T-helper 1 cell treated with Interleukin-12 subunit alpha and Interleukin-12 subunit beta and Interleukin-4 antibody, amounts not matched to agents 30 ng/mL and 1 ng/mL, for 36 hours (primary cell): ENCODE data around the gene GOLGA8M. TPM values are rescaled to one million over a fixed set of nuclear protein-coding genes. Genes with fewer than 3 reads are reported as not detected.
"Not testable (repeated sequence)": the region's sequence is repeated elsewhere in the genome, so short reads cannot be mapped to it uniquely, and the experiment has no call there.

ENCODE experiments used
- intact Hi-C: fragments of 100-400 bp; cut with micrococcal nuclease; formaldehyde crosslinking; loops from one replicate; pipeline ENCODE4 v1.15.1; 2024
- total RNA-seq: library from RNA; stranded (reverse); gene quantifications from 2 replicates; pipeline ENCODE4 v1.2.3, GENCODE V29; 2022

The GOLGA8M gene, protein sequence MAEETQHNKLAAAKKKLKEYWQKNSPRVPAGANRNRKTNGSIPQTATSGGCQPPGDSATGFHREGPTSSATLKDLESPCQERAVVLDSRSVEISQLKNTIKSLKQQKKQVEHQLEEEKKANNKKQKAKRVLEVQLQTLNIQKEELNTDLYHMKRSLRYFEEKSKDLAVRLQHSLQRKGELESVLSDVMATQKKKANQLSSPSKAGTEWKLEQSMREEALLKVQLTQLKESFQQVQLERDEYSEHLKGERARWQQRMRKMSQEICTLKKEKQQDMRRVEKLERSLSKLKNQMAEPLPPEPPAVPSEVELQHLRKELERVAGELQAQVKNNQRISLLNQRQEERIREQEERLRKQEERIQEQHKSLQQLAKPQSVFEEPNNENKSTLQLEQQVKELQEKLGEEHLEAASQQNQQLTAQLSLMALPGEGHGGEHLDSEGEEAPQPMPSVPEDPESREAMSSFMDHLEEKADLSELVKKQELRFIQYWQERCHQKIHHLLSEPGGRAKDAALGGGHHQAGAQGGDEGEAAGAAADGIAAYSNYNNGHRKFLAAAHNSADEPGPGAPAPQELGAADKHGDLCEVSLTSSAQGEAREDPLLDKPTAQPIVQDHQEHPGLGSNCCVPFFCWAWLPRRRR
- total RNA-seq: 2.9 and 3.8 TPM in 2 replicates

DNA sequence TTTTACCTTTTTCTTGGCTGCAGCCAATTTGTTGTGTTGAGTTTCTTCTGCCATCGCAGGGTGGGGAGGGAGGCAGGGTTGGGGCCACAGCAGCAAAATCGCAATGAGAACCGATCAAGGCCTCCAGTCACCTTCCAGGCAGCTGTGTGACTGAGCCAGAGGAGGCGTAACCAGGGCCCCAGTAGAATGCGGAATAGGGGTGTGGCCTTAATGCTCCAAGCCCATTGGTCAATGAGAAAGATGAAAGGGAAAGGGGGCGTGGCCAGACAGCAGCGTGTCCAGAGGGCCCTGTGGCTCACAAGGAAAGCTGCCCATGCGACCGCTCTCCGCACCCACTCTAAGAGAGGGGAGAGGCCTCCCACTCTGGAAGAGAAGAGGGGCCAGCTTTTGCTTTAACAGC is at the start of gene GOLGA8M:
TSS of gene GOLGA8M (minus strand) at position 152 of the 400 bp plus-strand sequence. CDS start at position 54, 98 bp downstream.
- intact Hi-C loops: not testable (repeated sequence)

DNA sequence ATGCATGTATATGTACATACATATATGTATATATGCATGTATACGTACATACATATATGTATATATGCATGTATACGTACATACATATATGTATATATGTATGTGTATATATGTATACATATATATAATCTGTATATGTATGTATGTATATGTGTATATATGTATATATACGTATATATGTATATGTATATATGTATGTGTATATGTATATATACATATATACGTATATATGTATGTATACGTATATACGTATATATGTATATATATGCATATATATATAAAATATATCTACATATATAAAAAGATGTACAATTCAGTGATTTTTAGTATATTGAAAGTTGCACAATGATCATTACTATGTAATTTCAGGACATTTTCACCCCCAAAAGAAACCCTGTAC is 30.7 kb upstream of the GOLGA8M start:
- intact Hi-C loops: not testable (repeated sequence)

DNA sequence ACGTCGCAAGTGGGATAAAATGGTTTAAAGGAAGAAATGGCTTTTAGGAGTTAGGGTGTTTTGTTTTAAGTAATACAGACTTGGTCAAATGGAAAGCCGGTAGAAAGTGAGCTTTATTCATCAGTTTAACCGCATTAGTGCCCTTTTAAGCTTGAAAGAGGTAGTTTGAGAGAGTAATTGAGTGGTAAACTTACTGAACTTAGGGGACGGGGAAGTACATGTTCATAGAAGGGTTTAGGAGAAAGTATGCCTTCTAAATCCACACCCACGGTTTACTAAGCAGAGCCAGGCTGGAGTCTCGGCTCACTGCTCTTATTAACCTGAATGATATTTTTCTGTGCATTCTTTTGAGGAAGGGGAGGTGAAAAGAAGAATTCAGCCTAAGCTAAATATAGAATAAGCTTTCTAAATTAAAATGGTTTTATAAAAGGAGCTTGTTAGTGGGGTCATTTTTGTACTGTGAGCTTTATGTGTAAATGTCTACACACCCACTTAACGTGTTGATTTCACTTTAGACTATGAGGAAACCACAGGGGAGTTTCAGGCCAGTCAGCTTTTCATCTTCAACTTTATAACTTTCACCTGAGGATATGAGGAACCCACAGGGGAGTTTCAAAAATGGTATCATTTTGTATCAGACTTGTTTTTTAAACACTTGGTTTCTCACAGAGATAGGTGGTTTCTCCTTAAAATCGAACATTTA is 26.5 kb upstream of the GOLGA8M start:
- intact Hi-C loops: not testable (repeated sequence)

DNA sequence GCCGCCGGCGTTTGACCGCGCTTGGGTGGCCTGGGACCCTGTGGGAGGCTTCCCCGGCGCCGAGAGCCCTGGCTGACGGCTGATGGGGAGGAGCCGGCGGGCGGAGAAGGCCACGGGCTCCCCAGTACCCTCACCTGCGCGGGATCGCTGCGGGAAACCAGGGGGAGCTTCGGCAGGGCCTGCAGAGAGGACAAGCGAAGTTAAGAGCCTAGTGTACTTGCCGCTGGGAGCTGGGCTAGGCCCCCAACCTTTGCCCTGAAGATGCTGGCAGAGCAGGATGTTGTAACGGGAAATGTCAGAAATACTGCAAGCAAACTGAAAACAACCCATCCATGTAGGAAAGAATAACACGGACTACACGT is 26.0 kb upstream of the GOLGA8M start:
- intact Hi-C loops: not testable (repeated sequence)

DNA sequence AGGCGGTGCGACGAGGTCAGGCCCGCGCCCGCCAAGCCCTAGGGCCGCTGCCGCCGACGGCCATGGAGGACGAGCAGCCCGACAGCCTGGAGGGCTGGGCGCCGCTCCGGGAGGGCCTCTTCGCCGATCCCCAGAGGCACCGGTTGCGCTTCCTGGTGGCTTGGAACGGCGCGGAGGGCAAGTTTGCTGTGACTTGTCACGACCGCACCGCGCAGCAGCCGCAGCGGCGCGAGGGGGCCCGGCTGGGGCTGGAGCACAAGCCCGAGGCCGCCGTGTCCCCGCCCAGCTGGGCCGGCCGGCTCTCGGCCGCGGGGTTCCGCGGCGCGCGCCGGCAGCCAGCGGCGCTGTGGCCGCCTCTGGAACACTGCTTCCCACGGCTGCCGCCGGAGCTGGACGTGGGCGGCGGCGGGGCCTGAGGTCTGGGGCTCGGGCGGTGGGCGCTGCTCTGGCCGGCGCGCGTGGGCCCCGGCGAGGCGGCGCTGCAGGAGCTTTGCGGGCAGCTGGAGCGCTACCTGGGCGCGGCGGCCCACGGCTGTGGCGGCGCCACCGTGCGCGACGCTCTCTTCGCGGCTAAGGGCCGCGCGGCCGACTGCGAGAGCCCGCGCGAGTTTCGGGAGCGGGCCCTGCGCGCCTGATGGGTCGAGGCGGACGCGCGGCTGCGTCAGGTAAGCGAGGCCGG is 25.4 kb upstream of the GOLGA8M start:
- intact Hi-C loops: not testable (repeated sequence)

DNA sequence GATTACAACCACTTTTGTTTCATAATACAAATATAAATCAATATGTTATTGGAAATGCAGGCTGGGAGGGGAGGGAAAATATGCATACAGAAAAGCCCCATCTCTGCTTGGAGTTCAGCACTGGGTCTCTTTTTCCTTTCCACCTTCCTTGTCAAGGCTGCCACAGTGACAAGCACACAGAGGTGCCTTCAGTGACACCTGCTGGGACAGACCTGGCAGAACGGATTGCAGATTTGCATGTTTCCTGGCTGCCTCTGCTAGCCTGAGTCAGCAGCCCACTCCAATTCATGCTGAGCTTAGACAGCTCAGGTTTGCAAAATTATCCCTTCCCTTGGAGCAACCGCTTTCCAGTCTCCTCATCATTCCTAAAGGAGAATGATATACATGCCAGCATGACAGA is 15.8 kb upstream of the GOLGA8M start:
- intact Hi-C loops: not testable (repeated sequence)

DNA sequence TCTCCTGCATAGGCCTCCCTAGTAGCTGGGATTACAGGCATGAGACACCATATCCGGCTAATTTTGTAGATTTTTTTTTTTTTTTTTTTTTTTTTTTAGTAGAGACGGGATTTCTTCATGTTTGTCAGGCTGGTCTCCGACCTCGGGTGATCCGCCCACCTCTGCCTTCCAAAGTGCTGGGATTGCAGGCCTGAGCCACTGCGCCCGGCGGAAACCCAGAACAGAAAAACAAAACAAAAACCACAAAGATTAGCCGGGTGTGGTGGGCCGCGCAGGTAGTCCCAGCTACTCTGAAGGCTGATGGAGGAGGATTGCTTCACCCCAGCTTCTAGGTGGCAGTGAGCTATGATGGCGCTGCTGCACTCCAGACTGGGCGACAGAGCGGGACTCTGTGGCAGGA is 14.8 kb upstream of the GOLGA8M start:
- intact Hi-C loops: not testable (repeated sequence)

DNA sequence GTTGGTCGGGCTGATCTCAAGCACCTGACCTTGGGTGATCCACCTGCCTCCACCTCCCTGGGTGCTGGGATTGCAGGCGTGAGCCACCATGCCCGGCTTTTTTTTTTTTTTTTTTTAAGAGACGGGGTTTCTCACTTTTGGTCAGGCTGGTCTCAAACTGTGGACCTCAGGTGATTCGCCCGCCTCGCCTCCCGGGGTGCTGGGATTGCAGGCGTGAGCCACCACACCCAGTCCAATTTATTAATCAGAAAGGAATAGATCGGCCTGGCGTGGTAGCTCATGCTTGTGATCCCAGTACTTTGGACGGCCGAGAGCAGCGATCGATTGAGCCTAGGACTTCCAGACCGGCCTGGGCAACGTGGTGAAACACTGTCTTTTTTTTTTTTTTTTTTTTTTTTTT is 13.9 kb upstream of the GOLGA8M start:
- intact Hi-C loops: no loop called here

DNA sequence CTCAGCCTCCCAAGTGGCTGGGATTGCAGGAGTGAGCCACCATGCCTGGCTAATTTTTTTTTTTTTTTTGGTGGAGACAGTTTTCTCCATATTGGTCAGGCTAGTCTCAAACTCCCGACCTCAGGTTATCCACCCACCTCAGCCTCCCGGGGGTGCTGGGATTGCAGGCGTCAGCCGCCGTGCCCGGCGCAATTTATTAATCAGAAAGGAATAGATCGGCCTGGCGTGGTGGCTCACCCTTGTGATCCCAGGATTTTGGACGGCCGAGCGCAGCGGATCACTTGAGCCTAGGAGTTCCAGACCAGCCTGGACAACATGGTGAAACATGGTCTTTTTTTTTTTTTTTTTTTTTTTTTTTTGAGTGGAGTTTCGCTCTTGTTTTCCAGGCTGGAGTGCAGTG is 13.3 kb upstream of the GOLGA8M start:
- intact Hi-C loops: no loop called here

DNA sequence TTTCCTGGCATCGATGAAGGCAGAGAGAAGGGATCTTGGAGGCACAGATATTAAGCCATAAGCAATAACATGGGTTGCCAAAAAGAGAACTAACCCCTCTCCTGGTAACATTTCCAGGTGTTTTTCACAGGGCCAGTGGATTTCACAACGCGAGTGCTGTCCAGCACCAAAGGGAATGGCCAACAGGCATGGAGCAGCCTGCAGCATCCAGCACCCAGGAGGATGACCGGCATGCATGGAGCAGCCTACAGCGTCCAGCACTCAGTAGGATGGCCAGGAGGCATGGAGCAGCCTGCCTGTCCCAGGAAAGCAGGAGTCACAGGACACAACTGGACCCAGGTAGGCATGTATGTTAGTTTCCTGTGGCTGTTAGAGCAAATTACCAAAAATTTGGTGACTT is 11.8 kb upstream of the GOLGA8M start:
- intact Hi-C loops: not testable (repeated sequence)

DNA sequence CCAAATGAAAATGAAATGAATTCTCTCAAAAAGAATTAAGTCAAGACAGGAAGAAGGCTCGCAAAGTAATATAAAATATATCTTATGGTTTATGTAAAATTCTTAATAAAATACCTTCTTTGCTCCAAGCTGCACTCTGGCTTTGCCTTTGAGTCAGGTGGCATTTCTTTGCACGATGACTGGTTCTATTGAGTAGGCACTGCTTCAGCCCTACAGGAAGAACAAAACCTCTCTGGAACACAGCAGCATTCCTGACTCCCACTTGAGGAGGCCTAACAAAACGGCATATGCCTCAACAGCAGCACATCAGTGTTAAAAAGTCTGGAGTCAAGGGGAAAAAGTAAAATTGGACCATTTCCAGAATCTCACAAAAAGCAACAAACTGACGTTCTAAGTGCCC is 7.4 kb upstream of the GOLGA8M start:
- intact Hi-C loops: not testable (repeated sequence)

DNA sequence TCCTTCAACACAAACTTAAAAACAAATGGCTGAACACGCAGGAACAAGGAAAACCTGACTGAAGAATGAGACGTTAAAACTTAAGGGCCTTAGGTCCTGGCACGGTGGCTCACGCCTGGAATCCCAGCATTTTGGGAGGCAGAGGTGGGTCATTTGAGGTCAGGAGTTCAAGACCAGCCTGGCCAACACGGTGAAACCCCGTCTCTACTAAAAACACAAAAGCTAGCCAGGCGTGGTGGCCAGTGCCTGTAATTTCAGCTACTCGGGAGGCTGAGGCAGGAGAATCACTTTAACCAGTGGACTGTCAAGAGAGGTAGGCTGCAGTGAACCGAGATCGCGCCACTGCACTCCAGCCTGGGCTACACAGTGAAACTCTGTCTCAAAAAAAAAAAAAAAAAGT is 6.4 kb upstream of the GOLGA8M start:
- intact Hi-C loops: not testable (repeated sequence)

DNA sequence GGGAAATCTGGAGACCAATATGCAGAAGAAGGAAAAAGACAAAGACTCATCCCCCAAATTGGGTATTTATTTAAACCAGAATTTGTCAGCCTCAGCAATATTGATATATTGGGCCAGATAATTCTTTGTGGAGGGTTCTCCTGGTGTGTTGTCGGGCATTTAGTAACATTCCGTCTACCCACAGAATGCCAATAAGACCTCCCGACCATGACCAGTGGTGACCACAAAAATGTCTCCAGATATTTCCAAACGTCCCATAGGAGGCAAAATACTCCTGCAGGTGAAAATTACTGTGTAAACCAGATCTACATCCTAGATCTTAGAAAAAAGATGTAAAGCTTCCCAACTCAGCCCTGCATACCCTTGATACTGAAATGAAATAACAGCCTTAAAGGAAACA is 2.0 kb upstream of the GOLGA8M start:
- intact Hi-C loops: not testable (repeated sequence)

DNA sequence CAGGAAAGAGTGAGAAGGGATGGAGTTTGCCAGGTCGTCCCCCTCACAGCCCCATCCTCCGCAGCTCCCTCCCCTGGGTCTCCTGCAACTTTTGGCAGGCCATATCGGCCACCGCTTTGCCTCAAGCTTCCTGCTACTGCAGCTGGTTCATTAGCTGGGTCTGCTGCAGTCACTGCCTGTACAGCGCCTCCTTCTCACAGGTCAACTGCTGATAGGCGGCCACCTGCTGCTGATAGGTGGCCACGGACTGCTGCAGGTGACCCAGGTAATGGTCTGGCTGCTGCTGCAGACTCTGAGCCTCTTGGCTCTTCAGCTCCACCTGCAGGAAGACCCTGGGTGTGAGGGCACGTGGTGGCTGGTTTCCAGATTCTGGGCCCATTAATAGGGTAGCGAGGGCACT is 8.3 kb downstream of the GOLGA8M start:
- intact Hi-C loops: not testable (repeated sequence)

DNA sequence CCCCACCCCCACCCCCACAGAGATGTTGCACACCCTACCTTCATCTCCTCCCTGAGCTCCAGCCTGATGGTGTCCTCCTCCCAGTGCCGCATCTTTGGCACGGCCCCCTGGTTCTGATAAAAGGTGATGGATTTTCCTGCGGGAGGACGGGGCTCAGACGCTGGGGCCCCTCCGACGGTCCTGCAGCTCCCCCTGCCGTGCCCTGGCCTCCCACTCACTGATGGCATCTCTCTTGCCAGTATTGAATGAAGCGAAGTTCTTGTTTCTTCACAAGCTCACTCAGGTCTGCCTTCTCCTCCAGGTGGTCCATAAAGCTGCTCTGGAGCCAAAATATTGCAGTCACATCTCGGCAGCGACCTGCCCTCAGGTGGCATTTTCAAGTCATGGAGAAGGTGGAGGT is 9.8 kb downstream of the GOLGA8M start:
- intact Hi-C loops: not testable (repeated sequence)

DNA sequence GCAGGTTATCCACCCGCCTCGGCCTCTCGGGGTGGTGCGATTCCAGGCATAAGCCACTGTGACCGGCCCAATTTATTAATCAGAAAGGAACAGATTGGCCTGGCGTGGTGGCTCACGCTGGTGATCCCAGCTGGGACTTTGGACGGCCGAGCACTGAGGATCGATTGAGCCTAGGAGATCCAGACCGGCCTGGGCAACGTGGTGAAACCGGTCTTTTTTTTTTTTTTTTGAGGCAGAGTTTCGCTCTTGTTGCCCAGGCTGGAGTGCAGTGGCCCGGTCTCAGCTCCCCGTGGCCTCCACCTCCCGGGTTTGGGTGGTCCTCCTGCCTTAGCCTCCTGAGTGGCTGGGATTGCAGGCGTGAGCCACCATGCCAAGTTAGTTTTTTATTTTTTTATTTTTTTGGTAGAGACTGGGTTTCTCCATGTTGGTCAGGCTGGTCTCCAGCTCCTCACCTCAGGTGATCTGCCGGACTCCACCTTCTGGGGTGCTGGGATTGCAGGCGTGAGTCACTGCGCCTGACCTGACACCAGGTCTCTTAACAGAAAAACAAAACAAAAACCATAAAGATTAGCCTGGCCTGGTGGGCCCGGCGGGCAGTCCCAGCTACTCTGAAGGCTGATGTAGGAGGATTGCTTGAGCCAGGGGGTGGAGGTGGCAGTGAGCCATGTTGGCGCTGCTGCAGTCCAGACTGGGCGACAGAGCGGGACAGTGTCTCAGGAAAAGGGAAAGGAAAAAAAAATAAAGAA is 18.0 kb downstream of the GOLGA8M start:
- intact Hi-C loops: not testable (repeated sequence)

DNA sequence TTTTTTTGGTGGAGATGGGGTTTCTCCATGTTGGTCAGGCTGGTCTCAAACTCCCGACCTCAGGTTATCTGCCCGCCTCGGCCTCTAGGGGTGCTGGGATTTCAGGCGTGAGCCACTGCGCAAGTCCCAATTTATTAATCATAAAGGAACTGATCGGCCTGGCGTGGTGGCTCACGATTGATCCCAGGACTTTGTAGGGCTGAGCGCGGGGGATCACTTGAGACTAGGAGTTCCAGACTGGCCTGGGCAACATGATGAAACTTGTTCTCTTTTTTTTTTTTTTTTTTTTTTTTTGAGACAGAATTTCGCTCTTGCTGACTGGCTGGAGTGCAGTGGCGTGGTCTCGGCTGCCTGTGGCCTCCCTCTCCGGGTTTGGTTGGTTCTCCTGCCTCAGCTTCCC is 19.2 kb downstream of the GOLGA8M start:
- intact Hi-C loops: not testable (repeated sequence)

DNA sequence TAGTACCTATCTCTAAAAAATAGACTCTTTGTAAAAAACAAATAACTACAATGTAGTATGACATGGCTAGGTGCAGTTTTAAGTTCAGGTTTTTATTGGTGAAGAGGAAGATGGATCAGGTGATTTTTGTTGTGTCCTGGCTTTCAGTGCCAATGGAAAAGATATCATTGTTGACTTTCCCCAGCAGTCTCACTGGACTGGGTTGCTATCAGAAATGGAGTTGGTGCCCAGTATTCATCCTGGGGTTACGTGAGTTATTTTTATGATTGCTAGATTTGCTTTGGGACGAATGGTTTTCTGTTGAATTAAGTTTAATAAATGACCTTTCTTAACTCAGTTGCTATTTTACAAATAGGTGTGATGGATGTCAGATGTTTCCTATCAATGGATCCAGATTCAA is 38.7 kb downstream of the GOLGA8M start:
- intact Hi-C loops: not testable (repeated sequence)

DNA sequence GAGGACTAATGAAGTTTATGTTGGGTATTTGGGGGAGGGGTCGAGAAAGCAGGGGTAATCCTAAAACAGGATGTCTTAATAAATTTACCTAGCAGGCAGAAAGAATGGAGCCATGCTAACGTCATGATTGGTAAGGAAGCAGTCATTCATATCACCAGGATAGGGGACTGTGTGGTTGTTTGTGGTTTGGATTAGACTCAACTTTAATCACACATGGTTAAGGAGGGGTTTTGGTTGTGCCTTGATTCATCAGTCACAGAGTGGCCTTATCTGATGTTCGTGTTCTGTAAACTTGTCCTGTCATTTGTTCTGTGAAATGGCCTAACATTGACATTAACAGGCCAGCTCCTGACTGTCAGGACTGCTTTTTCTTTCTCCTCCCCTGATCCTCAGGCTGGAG is 40.1 kb downstream of the GOLGA8M start:
- intact Hi-C loops: not testable (repeated sequence)

DNA sequence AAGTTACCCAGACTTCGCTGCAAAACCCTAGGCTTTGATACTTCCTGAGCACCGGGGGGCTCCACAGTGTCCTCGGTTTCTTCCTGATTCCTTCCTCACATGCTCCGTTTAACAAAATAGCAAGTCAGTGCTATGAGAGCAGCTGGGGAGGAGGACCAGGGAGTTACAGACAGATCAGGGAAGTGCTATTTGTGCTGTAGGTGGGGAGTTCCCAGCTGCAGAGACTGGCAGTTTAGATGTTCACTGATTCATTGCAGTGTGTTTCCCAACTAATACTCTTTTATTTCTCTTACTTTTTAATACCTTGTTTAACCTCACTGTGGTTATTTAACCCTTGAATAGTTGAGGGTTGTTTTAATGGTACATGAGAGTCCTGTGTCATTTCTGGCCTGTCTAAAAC is 45.8 kb downstream of the GOLGA8M start:
- intact Hi-C loops: not testable (repeated sequence)

DNA sequence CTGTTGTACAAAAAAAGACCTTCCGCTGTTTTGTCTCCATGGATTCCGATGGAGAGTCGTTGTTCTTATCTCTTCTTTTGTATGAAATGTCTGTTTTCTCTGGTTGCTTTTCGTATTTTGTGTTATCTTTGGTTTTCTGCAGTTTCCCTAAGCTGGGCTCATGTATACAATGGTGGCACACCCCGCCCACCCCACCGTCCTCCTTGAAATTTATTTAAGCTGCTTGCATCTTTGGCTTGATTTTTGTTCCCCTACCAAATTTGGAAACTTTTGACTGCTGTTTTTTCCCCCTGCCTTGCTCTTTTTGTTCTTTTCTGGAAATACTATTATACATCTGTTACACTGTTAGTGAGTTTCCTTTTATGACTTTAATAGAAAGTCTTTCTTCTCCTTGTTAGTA is 47.6 kb downstream of the GOLGA8M start:
- intact Hi-C loops: not testable (repeated sequence)
